ENCODE data around the gene PTPN13. TPM values are rescaled to one million over a fixed set of nuclear protein-coding genes. Genes with fewer than 3 reads are reported as not detected.

PTPN13 gene
- total RNA-seq, 3 donors from 2014 or later, result 2.9 to 15.6 (median 3.7) TPM

DNA sequence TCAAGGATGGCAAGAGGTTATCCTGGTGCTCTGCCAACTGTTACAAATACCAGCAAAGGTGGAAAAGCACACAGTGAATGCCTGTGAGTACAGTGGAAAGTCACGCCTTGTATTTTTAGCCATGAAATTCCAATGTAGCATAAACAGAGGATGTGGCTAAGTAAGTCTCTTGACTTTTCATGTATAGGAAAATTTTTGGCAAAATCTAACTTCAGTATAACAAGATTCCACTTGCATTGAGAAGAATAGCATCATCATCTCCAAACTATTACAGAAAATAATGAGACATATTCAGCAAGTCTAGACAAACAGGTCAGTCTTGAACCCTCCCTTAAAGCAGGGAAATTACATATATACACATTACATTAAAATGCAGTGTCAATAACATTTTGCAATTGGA, 247.2 kb downstream of the PTPN13 start:
- no peak for ATAC-seq
- H3K4me3 ChIP-seq, result no peak overlapping the region
- no peaks in the 10 kb centered on the region for H3K4me1 ChIP-seq (ENCODE audit: low read depth)
- H3K36me3 ChIP-seq (ENCODE audit: low read depth), result no peaks in the 10 kb centered on the region
- TF ChIP-seq, protein P1, sequence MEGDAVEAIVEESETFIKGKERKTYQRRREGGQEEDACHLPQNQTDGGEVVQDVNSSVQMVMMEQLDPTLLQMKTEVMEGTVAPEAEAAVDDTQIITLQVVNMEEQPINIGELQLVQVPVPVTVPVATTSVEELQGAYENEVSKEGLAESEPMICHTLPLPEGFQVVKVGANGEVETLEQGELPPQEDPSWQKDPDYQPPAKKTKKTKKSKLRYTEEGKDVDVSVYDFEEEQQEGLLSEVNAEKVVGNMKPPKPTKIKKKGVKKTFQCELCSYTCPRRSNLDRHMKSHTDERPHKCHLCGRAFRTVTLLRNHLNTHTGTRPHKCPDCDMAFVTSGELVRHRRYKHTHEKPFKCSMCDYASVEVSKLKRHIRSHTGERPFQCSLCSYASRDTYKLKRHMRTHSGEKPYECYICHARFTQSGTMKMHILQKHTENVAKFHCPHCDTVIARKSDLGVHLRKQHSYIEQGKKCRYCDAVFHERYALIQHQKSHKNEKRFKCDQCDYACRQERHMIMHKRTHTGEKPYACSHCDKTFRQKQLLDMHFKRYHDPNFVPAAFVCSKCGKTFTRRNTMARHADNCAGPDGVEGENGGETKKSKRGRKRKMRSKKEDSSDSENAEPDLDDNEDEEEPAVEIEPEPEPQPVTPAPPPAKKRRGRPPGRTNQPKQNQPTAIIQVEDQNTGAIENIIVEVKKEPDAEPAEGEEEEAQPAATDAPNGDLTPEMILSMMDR (IDR thresholded peaks at IDR 0.05), result no peak
- no peaks in the 10 kb centered on the region for H3K9me3 ChIP-seq
- intact Hi-C loops (cut with DNase I, micrococcal nuclease), result no loop called here
- DNase-seq, result no peak

DNA sequence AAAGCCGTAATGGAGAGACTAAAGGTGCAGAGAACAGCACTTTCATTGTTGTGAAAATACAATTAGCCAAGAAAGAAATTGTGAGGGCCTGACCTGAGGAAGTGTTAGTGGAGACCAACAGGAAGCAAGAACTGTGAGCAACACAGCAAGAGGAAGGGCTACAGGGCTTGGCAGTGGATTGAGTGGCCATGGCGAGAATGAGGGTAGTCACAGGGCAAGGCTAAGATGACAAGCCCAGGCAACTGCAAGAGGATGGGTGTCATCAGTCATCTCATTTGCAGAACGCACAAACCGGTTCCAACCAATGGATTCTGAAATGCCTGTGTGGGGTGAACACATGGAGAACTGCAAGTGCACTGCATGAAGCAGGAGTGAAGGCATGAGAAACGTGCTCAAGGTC, 251.5 kb downstream of the PTPN13 start:
- intact Hi-C loops (cut with DNase I, micrococcal nuclease), result no loop called here
- TF ChIP-seq, protein P1 (IDR thresholded peaks at IDR 0.05), result no peak
- Histone ChIP-seq H3K36me3 (ENCODE audit: low read depth) (no peaks in the 10 kb centered on the region), H3K9me3 (no peaks in the 10 kb centered on the region), H3K4me1 (ENCODE audit: low read depth) (no peaks in the 10 kb centered on the region), H3K4me3 (no peak overlapping the region)
- no peak for DNase-seq
- ATAC-seq, result no peak

DNA sequence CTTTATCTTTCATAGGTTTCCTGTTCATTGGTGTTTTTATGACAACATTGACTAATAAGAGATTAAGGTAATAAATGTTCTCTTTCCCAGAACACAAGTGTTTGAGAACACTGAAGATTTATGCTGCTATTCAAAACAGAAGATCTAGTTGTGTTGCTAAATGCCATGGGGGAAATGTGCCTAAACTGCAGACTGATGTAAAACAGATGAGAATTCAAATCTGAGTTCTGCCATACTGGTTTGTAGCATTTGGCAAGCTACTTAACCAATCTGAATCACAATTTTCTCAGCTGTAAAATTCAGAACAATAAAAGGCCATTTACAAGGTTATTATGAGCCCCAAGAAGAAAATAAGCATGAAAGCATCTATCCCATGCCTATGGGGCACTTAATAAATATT, 252.8 kb downstream of the PTPN13 start:
- intact Hi-C loops (cut with DNase I, micrococcal nuclease), result no loop called here
- Histone ChIP-seq H3K4me3 (no peak overlapping the region), H3K36me3 (ENCODE audit: low read depth) (no peaks in the 10 kb centered on the region), H3K9me3 (no peaks in the 10 kb centered on the region), H3K4me1 (ENCODE audit: low read depth) (no peaks in the 10 kb centered on the region)
- DNase-seq (no peak), ATAC-seq (no peak)
- TF ChIP-seq, protein P1 (IDR thresholded peaks at IDR 0.05), result no peak

DNA sequence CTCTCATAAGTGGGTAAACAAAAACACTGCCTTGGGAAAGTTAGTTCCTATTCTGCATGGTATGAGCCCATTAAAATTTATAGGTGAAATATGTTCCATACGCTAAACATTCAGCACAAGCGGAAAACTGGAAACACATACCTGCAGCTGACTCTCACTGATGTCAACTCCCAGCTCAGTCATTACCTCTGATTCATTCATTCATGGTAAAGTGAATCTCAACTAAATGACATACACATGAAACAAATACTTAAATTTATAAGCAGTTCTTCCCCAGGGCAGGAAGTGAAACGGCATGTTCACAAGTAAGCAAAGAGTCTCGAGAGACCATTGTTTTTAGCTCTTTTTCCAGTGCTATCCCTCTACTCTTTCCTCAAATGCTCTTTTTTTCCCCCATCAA, 253.5 kb downstream of the PTPN13 start:
- TF ChIP-seq, protein P1 (IDR thresholded peaks at IDR 0.05), result no peak
- intact Hi-C loops (cut with DNase I, micrococcal nuclease), result no loop called here

DNA sequence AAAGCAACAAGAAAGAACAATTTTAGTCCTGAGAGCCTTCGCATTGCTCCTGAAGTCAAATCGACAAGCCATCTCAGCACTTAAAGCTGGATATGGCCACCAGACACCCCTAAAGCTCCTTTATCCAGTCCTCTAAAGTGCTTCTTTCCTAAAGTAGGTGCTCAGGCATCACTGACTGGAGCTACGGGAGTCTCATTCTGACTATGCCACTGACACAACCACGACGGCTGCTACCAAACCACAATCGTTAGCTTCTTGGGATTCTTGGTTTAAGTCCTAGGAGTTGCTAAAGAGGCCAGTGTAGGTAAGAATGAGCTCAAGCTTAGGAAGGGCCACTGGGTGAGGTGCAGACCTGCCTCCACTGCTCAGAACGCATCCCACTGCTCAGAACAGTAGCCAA, 254.0 kb downstream of the PTPN13 start:
- H3K4me3 ChIP-seq, result no peak overlapping the region
- H3K36me3 ChIP-seq (ENCODE audit: low read depth), result no peaks in the 10 kb centered on the region
- intact Hi-C loops (cut with DNase I, micrococcal nuclease), result no loop called here

More for the DNA sequence above, 253.5 kb downstream of the PTPN13 start:
- ATAC-seq (no peak), DNase-seq (no peak)
- H3K4me1 ChIP-seq (ENCODE audit: low read depth), result no peaks in the 10 kb centered on the region
- H3K9me3 ChIP-seq, result no peaks in the 10 kb centered on the region
- H3K4me3 ChIP-seq, result no peak overlapping the region
- H3K36me3 ChIP-seq (ENCODE audit: low read depth), result no peaks in the 10 kb centered on the region

More for the DNA sequence above, 254.0 kb downstream of the PTPN13 start:
- no peak for ATAC-seq
- Histone ChIP-seq H3K9me3 (no peaks in the 10 kb centered on the region), H3K4me1 (ENCODE audit: low read depth) (no peaks in the 10 kb centered on the region)
- no peak for DNase-seq
- TF ChIP-seq, protein P1 (IDR thresholded peaks at IDR 0.05), result no peak
